NCI-H1417 (cell line): Measurements from ENCODE around the gene APCDD1.

Source experiments
- DNase-seq, 3 experiments: peaks; one replicate each; lab custom pipeline; 2025; lab: John Stamatoyannopoulos, UW

APCDD1 gene

GRCh38 chr18:10431680-10432079, 22.8 kb upstream of the APCDD1 start:
- DNase-seq = no peak

- DNase-seq = peak in 1 of 3 experiments; percentile 25
These were observed 21.7 kb upstream of the APCDD1 start for GRCh38 chr18:10432781-10433180.

- no peak for DNase-seq
These were observed 18.3 kb upstream of the APCDD1 start for GRCh38 chr18:10436160-10436559.

- DNase-seq = no peak
These were observed 16.6 kb upstream of the APCDD1 start for GRCh38 chr18:10437837-10438236.

GRCh38 chr18:10439898-10440297, 14.5 kb upstream of the APCDD1 start:
- DNase-seq = no peak

GRCh38 chr18:10440884-10441283, 13.6 kb upstream of the APCDD1 start:
- peak in 1 of 3 experiments; percentile 17 for DNase-seq

GRCh38 chr18:10441472-10441871, 13.0 kb upstream of the APCDD1 start:
- DNase-seq = no peak

GRCh38 chr18:10442551-10442971, 11.9 kb upstream of the APCDD1 start:
- peak in 2 of 3 experiments; percentile 18 to 20 for DNase-seq

- no peak for DNase-seq
These were observed 11.4 kb upstream of the APCDD1 start for GRCh38 chr18:10443001-10443400.

GRCh38 chr18:10444314-10445006, 10.0 kb upstream of the APCDD1 start:
- peak in 1 of 3 experiments; percentile 36 for DNase-seq

- no peak for DNase-seq
These were observed 5.0 kb upstream of the APCDD1 start for GRCh38 chr18:10449396-10449795.

- no peak for DNase-seq
These were observed 3.4 kb upstream of the APCDD1 start for GRCh38 chr18:10450986-10451385.

- DNase-seq = peak in 1 of 3 experiments; percentile 33
These were observed 1.1 kb upstream of the APCDD1 start for GRCh38 chr18:10453261-10453805.

GRCh38 chr18:10454681-10455557, 484 bp downstream of the APCDD1 start:
- DNase-seq = peak in 2 of 3 experiments; percentile 65

- DNase-seq = peak in 2 of 3 experiments; percentile 58 to 83
These were observed 1.5 kb downstream of the APCDD1 start for GRCh38 chr18:10455726-10456453.

- DNase-seq = no peak
These were observed 2.3 kb downstream of the APCDD1 start for GRCh38 chr18:10456718-10457117.

GRCh38 chr18:10457128-10457527, 2.7 kb downstream of the APCDD1 start:
- DNase-seq = no peak

- DNase-seq = no peak
These were observed 3.3 kb downstream of the APCDD1 start for GRCh38 chr18:10457767-10458166.

- DNase-seq = no peak
These were observed 4.3 kb downstream of the APCDD1 start for GRCh38 chr18:10458691-10459090.

GRCh38 chr18:10459587-10459986, 5.2 kb downstream of the APCDD1 start:
- DNase-seq = peak in 2 of 3 experiments; percentile 15 to 78

- DNase-seq = peak in 1 of 3 experiments; percentile 8
These were observed 6.1 kb downstream of the APCDD1 start for GRCh38 chr18:10460414-10461018.

GRCh38 chr18:10461989-10462388, 7.6 kb downstream of the APCDD1 start:
- no peak for DNase-seq
